HepG2 (cell line): ENCODE data around the gene RTF1. TPM values are rescaled to one million over a fixed set of nuclear protein-coding genes. Genes with fewer than 3 reads are reported as not detected.

Source experiments
- ARNT2 ChIP-seq: sonication (generic); formaldehyde crosslinking; IDR thresholded peaks from 2 replicates; pipeline ENCODE4 v1.8.0; 2022; ENCODE audit warnings: mild to moderate bottlenecking, low read depth, missing genetic modification reagents, moderate library complexity
- ATF1 ChIP-seq: IDR thresholded peaks from 2 replicates; pipeline ENCODE4 v1.6.1; 2016; ENCODE audit warnings: mild to moderate bottlenecking, control low read depth
- CHCHD3 ChIP-seq: sonication (generic); formaldehyde crosslinking; IDR thresholded peaks from 2 replicates; pipeline ENCODE4 v1.8.0; 2022; ENCODE audit warnings: mild to moderate bottlenecking, missing genetic modification reagents, moderate library complexity
- GATA4 ChIP-seq: sonication (generic); IDR thresholded peaks from 2 replicates; pipeline ENCODE4 v1.6.1; 2016; ENCODE audit warnings: antibody characterized with exemption, low read depth, borderline replicate concordance
- HMG20B ChIP-seq: conservative IDR thresholded peaks from 2 replicates; pipeline ENCODE4 v1.6.1; 2016; ENCODE audit warnings: missing genetic modification reagents, missing compliant biosample characterization
- HNRNPL ChIP-seq: fragments of 200-400 bp; formaldehyde crosslinking; IDR thresholded peaks from 2 replicates; pipeline ENCODE4 v1.6.1; 2017; ENCODE audit warnings: mild to moderate bottlenecking, low read depth, low read length
- KDM1A ChIP-seq: IDR thresholded peaks from 2 replicates; pipeline ENCODE4 v1.6.1; 2016; ENCODE audit warnings: missing compliant biosample characterization
- LCORL ChIP-seq, 2 experiments: fragments of 450-650 bp in 1 of 2; sonication (generic) in 1 of 2; formaldehyde crosslinking in 1 of 2; IDR thresholded peaks; 2 replicates each; pipeline versions ENCODE4 v1.5.0 to v1.6.1; 2017 to 2020; ENCODE audit warnings: antibody characterized with exemption in 1 of 2, missing genetic modification reagents in 1 of 2
- THAP11 ChIP-seq: IDR thresholded peaks from 2 replicates; pipeline ENCODE4 v1.6.1; 2016; ENCODE audit warnings: missing biosample characterization, missing genetic modification reagents
- ZNF530 ChIP-seq: sonication (generic); formaldehyde crosslinking; IDR thresholded peaks from 2 replicates; pipeline ENCODE4 v1.5.0; 2020; ENCODE audit warnings: low read depth, mild to moderate bottlenecking, missing genetic modification reagents
- ZNF841 ChIP-seq: sonication (generic); formaldehyde crosslinking; IDR thresholded peaks from 2 replicates; pipeline ENCODE4 v1.8.1; 2023; ENCODE audit warnings: missing genetic modification reagents, borderline replicate concordance
- polyA plus RNA-seq, 8 experiments: library from polyadenylated mRNA; depleted of rRNA in 3 of 8; stranded (reverse) in 7 of 8; unstranded in 1 of 8; fragments of >200 nt; fragmentation: Illumina TruSeq in 4 of 8; extraction: Trizol in 4 of 8; gene quantifications; 2 replicates each; pipeline versions ENCODE4 v1.2.1 to v1.2.3, GENCODE V29; 2011 to 2016; ENCODE audit warnings: low read depth in 4 of 8, missing spikeins in 1 of 8, mixed read lengths in 1 of 8; ENCODE audit not compliant: insufficient read depth in 1 of 8
- total RNA-seq, 5 experiments: library from RNA; depleted of rRNA; stranded (reverse); fragments of >200 nt; fragmentation: Illumina TruSeq; extraction: Trizol; gene quantifications; 2 replicates each; pipeline ENCODE4 v1.2.3, GENCODE V29; 2016; ENCODE audit warnings: low read depth in 1 of 5
- TF ChIP-seq, protein P1 (sequence below): sonication (generic); formaldehyde crosslinking; IDR thresholded peaks from 2 replicates; pipeline ENCODE4 v1.4.0; 2020; ENCODE audit warnings: low read depth, missing genetic modification reagents
- TF ChIP-seq, protein P2 (sequence below): sonication (generic); formaldehyde crosslinking; IDR thresholded peaks from 2 replicates; pipeline ENCODE4 v1.5.0; 2020; ENCODE audit warnings: missing genetic modification reagents, mild to moderate bottlenecking, borderline replicate concordance
- TF ChIP-seq, protein P3 (sequence below): sonication (generic); formaldehyde crosslinking; IDR thresholded peaks from 2 replicates; pipeline ENCODE4 v1.4.0; 2020; ENCODE audit warnings: missing genetic modification reagents, mild to moderate bottlenecking, borderline replicate concordance
- TF ChIP-seq, protein P4 (sequence below), 2 experiments: IDR thresholded peaks; 2 replicates each; pipeline ENCODE4 v1.6.1; 2011 to 2012; ENCODE audit warnings: low read length in 2 of 2, borderline replicate concordance in 1 of 2, low read depth in 1 of 2, mild to moderate bottlenecking in 1 of 2, moderate library complexity in 1 of 2

Gene RTF1
- total and polyA plus RNA-seq, 2 of the 13 experiments (the other 11 are each of a cell fraction or from before 2014, with no cell fraction given), result 13.9 to 17.9 TPM

DNA sequence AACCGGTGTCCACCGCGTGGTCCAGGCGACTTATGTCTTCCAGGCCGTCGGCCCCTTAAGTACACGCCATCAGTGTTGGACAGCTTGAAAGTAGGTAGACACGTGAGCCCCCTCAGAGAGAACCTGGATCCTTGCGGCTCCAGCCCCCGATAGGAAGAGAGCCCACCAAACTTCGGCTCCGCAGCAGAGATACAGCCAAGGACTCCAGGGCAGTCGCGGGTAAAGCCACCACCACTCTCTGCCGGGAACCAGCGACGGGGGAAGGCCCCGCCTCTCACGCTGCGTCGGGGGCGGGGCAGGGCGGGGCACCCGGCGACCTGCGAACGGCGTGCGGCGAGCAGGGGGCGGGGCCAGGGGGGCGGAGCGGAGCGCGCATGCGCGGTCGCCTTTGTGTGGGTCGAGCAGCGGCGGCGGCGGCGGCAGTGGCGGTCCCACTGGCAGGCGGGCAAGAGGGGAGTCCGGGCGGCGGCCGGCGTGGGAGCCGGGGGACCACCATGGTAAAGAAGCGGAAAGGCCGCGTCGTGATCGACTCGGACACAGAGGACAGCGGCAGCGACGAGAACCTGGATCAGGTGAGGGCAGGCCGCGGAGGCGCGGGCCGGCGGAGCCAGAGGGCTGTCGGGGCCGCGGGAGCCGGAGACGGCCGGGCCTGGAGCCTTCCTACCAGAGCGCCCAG is at the start of gene RTF1 (continued):
- TF ChIP-seq, protein P1, sequence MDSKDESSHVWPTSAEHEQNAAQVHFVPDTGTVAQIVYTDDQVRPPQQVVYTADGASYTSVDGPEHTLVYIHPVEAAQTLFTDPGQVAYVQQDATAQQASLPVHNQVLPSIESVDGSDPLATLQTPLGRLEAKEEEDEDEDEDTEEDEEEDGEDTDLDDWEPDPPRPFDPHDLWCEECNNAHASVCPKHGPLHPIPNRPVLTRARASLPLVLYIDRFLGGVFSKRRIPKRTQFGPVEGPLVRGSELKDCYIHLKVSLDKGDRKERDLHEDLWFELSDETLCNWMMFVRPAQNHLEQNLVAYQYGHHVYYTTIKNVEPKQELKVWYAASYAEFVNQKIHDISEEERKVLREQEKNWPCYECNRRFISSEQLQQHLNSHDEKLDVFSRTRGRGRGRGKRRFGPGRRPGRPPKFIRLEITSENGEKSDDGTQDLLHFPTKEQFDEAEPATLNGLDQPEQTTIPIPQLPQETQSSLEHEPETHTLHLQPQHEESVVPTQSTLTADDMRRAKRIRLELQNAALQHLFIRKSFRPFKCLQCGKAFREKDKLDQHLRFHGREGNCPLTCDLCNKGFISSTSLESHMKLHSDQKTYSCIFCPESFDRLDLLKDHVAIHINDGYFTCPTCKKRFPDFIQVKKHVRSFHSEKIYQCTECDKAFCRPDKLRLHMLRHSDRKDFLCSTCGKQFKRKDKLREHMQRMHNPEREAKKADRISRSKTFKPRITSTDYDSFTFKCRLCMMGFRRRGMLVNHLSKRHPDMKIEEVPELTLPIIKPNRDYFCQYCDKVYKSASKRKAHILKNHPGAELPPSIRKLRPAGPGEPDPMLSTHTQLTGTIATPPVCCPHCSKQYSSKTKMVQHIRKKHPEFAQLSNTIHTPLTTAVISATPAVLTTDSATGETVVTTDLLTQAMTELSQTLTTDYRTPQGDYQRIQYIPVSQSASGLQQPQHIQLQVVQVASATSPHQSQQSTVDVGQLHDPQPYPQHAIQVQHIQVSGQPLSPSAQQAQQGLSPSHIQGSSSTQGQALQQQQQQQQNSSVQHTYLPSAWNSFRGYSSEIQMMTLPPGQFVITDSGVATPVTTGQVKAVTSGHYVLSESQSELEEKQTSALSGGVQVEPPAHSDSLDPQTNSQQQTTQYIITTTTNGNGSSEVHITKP (CRISPR knock-in tag), result no peak; the same call in 1 of the 2 replicates
- TF ChIP-seq ZNF841 (CRISPR knock-in tag) (no peak; the same call in 1 of the 2 replicates), ZNF530 (CRISPR knock-in tag) (no peak), HNRNPL (no peak), ARNT2 (CRISPR knock-in tag) (peak; percentile 17; the same call in 1 of the 2 replicates), KDM1A (CRISPR knock-in tag) (no peak), GATA4 (peak; percentile 31; the same call in 1 of the 2 replicates), ATF1 (no peak; the same call in 1 of the 2 replicates), HMG20B (CRISPR knock-in tag) (no peak), THAP11 (peak; percentile 69), CHCHD3 (CRISPR knock-in tag) (no peak), LCORL (IDR thresholded peaks at IDR 0.05) (no peak), LCORL (CRISPR knock-in tag; IDR thresholded peaks at IDR 0.05) (0 out of 2 replicates have a peak, but pooled peaks have one; percentile 6)
- TF ChIP-seq, protein P2, sequence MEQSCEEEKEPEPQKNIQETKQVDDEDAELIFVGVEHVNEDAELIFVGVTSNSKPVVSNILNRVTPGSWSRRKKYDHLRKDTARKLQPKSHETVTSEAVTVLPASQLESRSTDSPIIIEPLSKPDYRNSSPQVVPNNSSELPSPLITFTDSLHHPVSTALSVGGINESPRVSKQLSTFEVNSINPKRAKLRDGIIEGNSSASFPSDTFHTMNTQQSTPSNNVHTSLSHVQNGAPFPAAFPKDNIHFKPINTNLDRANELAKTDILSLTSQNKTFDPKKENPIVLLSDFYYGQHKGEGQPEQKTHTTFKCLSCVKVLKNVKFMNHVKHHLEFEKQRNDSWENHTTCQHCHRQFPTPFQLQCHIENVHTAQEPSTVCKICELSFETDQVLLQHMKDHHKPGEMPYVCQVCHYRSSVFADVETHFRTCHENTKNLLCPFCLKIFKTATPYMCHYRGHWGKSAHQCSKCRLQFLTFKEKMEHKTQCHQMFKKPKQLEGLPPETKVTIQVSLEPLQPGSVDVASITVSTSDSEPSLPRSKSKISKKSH, result 0 out of 2 replicates have a peak, but pooled peaks have one; percentile 4
- TF ChIP-seq, protein P3, sequence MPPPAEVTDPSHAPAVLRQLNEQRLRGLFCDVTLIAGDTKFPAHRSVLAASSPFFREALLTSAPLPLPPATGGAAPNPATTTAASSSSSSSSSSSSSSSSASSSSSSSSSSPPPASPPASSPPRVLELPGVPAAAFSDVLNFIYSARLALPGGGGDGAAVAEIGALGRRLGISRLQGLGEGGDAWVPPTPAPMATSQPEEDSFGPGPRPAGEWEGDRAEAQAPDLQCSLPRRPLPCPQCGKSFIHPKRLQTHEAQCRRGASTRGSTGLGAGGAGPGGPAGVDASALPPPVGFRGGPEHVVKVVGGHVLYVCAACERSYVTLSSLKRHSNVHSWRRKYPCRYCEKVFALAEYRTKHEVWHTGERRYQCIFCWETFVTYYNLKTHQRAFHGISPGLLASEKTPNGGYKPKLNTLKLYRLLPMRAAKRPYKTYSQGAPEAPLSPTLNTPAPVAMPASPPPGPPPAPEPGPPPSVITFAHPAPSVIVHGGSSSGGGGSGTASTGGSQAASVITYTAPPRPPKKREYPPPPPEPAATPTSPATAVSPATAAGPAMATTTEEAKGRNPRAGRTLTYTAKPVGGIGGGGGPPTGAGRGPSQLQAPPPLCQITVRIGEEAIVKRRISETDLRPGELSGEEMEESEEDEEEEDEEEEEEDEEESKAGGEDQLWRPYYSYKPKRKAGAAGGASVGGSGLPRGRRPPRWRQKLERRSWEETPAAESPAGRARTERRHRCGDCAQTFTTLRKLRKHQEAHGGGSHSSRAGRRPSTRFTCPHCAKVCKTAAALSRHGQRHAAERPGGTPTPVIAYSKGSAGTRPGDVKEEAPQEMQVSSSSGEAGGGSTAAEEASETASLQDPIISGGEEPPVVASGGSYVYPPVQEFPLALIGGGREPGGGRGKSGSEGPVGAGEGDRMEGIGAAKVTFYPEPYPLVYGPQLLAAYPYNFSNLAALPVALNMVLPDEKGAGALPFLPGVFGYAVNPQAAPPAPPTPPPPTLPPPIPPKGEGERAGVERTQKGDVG, result no peak; the same call in 1 of the 2 replicates
- TF ChIP-seq, protein P4, sequence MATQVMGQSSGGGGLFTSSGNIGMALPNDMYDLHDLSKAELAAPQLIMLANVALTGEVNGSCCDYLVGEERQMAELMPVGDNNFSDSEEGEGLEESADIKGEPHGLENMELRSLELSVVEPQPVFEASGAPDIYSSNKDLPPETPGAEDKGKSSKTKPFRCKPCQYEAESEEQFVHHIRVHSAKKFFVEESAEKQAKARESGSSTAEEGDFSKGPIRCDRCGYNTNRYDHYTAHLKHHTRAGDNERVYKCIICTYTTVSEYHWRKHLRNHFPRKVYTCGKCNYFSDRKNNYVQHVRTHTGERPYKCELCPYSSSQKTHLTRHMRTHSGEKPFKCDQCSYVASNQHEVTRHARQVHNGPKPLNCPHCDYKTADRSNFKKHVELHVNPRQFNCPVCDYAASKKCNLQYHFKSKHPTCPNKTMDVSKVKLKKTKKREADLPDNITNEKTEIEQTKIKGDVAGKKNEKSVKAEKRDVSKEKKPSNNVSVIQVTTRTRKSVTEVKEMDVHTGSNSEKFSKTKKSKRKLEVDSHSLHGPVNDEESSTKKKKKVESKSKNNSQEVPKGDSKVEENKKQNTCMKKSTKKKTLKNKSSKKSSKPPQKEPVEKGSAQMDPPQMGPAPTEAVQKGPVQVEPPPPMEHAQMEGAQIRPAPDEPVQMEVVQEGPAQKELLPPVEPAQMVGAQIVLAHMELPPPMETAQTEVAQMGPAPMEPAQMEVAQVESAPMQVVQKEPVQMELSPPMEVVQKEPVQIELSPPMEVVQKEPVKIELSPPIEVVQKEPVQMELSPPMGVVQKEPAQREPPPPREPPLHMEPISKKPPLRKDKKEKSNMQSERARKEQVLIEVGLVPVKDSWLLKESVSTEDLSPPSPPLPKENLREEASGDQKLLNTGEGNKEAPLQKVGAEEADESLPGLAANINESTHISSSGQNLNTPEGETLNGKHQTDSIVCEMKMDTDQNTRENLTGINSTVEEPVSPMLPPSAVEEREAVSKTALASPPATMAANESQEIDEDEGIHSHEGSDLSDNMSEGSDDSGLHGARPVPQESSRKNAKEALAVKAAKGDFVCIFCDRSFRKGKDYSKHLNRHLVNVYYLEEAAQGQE (IDR thresholded peaks at IDR 0.05; ENCODE audit: borderline replicate concordance in 1 of 2, low read depth in 1 of 2, low read length in 2 of 2), result no peak
